ENCODE results near the gene UBA52. TPM values are rescaled to one million over a fixed set of nuclear protein-coding genes. Genes with fewer than 3 reads are reported as not detected.
"Not testable (repeated sequence)": the region's sequence is repeated elsewhere in the genome, so short reads cannot be mapped to it uniquely, and the experiment has no call there.

UBA52 gene
- total RNA-seq, 6 donors from 2014 or later: 127 to 988 (median 458) TPM

GRCh38 chr19:18597809-18598660 lies 26.4 kb downstream of the UBA52 start:
- no peaks in the 10 kb centered on the region for H3K9me3 ChIP-seq
- no peak for DNase-seq

GRCh38 chr19:18599485-18599884 lies 27.8 kb downstream of the UBA52 start:
- Histone ChIP-seq H3K27ac (no peak overlapping the region), H3K9me3 (no peaks in the 10 kb centered on the region), H3K36me3 (no peaks in the 10 kb centered on the region), H3K27me3 (peaks cover 0 to 13% (median 10%) of the 10 kb centered on the region in 4 donors), H3K4me1 (peaks cover 8 to 27% (median 16%) of the 10 kb centered on the region in 4 donors), H3K4me3 (no peak overlapping the region)
- DNase-seq: peak in 1 of 2 donors; percentile 74
- ATAC-seq (ENCODE audit: low FRiP score in 2 of 2): peak in 1 of 2 donors; percentile 12
- 82 to 84% methylated on average over 11 to 20 of the region's 20 CpGs for WGBS, 2 donors
- TF ChIP-seq CTCF (IDR thresholded peaks at IDR 0.05) (no peak), POLR2A (IDR thresholded peaks at IDR 0.05) (no peak), POLR2AphosphoS5 (IDR thresholded peaks at IDR 0.05) (no peak), EP300 (IDR thresholded peaks at IDR 0.05) (no peak)

More at GRCh38 chr19:18597809-18598660, 26.4 kb downstream of the UBA52 start:
- TF ChIP-seq CTCF (IDR thresholded peaks at IDR 0.05) (no peak), EP300 (IDR thresholded peaks at IDR 0.05) (no peak), POLR2A (IDR thresholded peaks at IDR 0.05) (no peak), POLR2AphosphoS5 (IDR thresholded peaks at IDR 0.05) (no peak)
- H3K4me3 ChIP-seq: no peak overlapping the region
- peaks cover 14 to 25% (median 18%) of the 10 kb centered on the region in 4 donors for H3K4me1 ChIP-seq
- no peak for ATAC-seq (ENCODE audit: low FRiP score in 2 of 2)
- no peaks in the 10 kb centered on the region for H3K27me3 ChIP-seq
- H3K36me3 ChIP-seq: no peaks in the 10 kb centered on the region
- 49% methylated on average over 17 to 24 of the region's 25 CpGs for WGBS, 2 donors
- no peak overlapping the region for H3K27ac ChIP-seq

GRCh38 chr19:18600692-18601397 lies 29.2 kb downstream of the UBA52 start:
- 88 to 92% methylated on average over 15 of the region's 15 CpGs for WGBS, 2 donors
- not testable (repeated sequence) for H3K36me3 ChIP-seq; H3K9me3 ChIP-seq; H3K27ac ChIP-seq; DNase-seq; ATAC-seq (ENCODE audit: low FRiP score in 2 of 2); H3K4me3 ChIP-seq
- peaks cover 0 to 27% (median 9%) of the 10 kb centered on the region in 4 donors for H3K4me1 ChIP-seq
- H3K27me3 ChIP-seq: peaks cover 0 to 25% (median 17%) of the 10 kb centered on the region in 4 donors

GRCh38 chr19:18601875-18602274 lies 30.2 kb downstream of the UBA52 start:
- no peak for ATAC-seq (ENCODE audit: low FRiP score in 2 of 2)
- H3K27me3 ChIP-seq: peaks cover 0 to 31% (median 22%) of the 10 kb centered on the region in 4 donors
- 70 to 75% methylated on average over 4 of the region's 4 CpGs for WGBS, 2 donors

More at GRCh38 chr19:18601875-18602274, 30.2 kb downstream of the UBA52 start:
- DNase-seq: no peak
- Histone ChIP-seq H3K4me3 (no peak overlapping the region), H3K27ac (no peak overlapping the region), H3K9me3 (no peaks in the 10 kb centered on the region), H3K36me3 (no peaks in the 10 kb centered on the region), H3K4me1 (peaks cover 5 to 29% (median 14%) of the 10 kb centered on the region in 4 donors)
- no peak for TF ChIP-seq POLR2A (IDR thresholded peaks at IDR 0.05)
- TF ChIP-seq EP300 (IDR thresholded peaks at IDR 0.05): no peak
- TF ChIP-seq CTCF (IDR thresholded peaks at IDR 0.05): no peak
